Measurements from ENCODE around the gene IKZF2.

- TF ChIP-seq, protein P1, sequence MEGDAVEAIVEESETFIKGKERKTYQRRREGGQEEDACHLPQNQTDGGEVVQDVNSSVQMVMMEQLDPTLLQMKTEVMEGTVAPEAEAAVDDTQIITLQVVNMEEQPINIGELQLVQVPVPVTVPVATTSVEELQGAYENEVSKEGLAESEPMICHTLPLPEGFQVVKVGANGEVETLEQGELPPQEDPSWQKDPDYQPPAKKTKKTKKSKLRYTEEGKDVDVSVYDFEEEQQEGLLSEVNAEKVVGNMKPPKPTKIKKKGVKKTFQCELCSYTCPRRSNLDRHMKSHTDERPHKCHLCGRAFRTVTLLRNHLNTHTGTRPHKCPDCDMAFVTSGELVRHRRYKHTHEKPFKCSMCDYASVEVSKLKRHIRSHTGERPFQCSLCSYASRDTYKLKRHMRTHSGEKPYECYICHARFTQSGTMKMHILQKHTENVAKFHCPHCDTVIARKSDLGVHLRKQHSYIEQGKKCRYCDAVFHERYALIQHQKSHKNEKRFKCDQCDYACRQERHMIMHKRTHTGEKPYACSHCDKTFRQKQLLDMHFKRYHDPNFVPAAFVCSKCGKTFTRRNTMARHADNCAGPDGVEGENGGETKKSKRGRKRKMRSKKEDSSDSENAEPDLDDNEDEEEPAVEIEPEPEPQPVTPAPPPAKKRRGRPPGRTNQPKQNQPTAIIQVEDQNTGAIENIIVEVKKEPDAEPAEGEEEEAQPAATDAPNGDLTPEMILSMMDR (IDR thresholded peaks at IDR 0.05), result no peak
- TF ChIP-seq EZH2phosphoT487 (IDR thresholded peaks at IDR 0.05), result no peak
Observed at GRCh38 chr2:213011505-213011904, 139.9 kb downstream of the IKZF2 start.

All from neural progenitor cell (in vitro differentiated cells).